ENCODE measurements around the gene CHMP5.

The CHMP5 gene

GRCh38 chr9:33288235-33288634 is 23.4 kb downstream of the CHMP5 start:
- no peak overlapping the region for H3K4me3 ChIP-seq (ENCODE audit: control insufficient read depth, low read depth, low read length)
- no peak for DNase-seq (ENCODE audit: low read depth)
- TF ChIP-seq CTCF (conservative IDR thresholded peaks at IDR 0.05; ENCODE audit: control insufficient read depth, insufficient read depth, low read depth, low read length) = no peak

- no peak for TF ChIP-seq CTCF (conservative IDR thresholded peaks at IDR 0.05; ENCODE audit: control insufficient read depth, insufficient read depth, low read depth, low read length)
Measured at GRCh38 chr9:33288828-33289483, 24.1 kb downstream of the CHMP5 start.

GRCh38 chr9:33289496-33289895 is 24.6 kb downstream of the CHMP5 start:
- peak overlapping the region; percentile 92 for H3K4me3 ChIP-seq (ENCODE audit: control insufficient read depth, low read depth, low read length)
- peak; percentile 22 for DNase-seq (ENCODE audit: low read depth)
- no peak for TF ChIP-seq CTCF (conservative IDR thresholded peaks at IDR 0.05; ENCODE audit: control insufficient read depth, insufficient read depth, low read depth, low read length)

More at GRCh38 chr9:33288828-33289483, 24.1 kb downstream of the CHMP5 start:
- no peak for DNase-seq (ENCODE audit: low read depth)
- no peak overlapping the region for H3K4me3 ChIP-seq (ENCODE audit: control insufficient read depth, low read depth, low read length)

- no peak for TF ChIP-seq CTCF (conservative IDR thresholded peaks at IDR 0.05; ENCODE audit: control insufficient read depth, insufficient read depth, low read depth, low read length)
- H3K4me3 ChIP-seq (ENCODE audit: control insufficient read depth, low read depth, low read length) = peak overlapping the region; percentile 92
- DNase-seq (ENCODE audit: low read depth) = no peak
Measured at GRCh38 chr9:33289936-33290246, 25.0 kb downstream of the CHMP5 start.

GRCh38 chr9:33290247-33291030 is 25.6 kb downstream of the CHMP5 start, which contains the start of gene NFX1:
NFX1 (plus strand) TSS chr9:33290516; CDS start chr9:33290573, 57 bp downstream.
- peak within 1 kb of the TSS; percentile 92 for H3K4me3 ChIP-seq (ENCODE audit: control insufficient read depth, low read depth, low read length)
- no peak for TF ChIP-seq CTCF (conservative IDR thresholded peaks at IDR 0.05; ENCODE audit: control insufficient read depth, insufficient read depth, low read depth, low read length)
- DNase-seq (ENCODE audit: low read depth) = peak; percentile 99

- H3K4me3 ChIP-seq (ENCODE audit: control insufficient read depth, low read depth, low read length) = peak overlapping the region; percentile 92
- no peak for TF ChIP-seq CTCF (conservative IDR thresholded peaks at IDR 0.05; ENCODE audit: control insufficient read depth, insufficient read depth, low read depth, low read length)
- DNase-seq (ENCODE audit: low read depth) = no peak
Measured at GRCh38 chr9:33291031-33291397, 26.2 kb downstream of the CHMP5 start.
